Measurements from ENCODE around the gene RGS10. TPM values are rescaled to one million over a fixed set of nuclear protein-coding genes. Genes with fewer than 3 reads are reported as not detected.

The RGS10 gene
- total RNA-seq, 6 donors from 2014 or later = 11.7 to 39.3 (median 26.5) TPM

DNA sequence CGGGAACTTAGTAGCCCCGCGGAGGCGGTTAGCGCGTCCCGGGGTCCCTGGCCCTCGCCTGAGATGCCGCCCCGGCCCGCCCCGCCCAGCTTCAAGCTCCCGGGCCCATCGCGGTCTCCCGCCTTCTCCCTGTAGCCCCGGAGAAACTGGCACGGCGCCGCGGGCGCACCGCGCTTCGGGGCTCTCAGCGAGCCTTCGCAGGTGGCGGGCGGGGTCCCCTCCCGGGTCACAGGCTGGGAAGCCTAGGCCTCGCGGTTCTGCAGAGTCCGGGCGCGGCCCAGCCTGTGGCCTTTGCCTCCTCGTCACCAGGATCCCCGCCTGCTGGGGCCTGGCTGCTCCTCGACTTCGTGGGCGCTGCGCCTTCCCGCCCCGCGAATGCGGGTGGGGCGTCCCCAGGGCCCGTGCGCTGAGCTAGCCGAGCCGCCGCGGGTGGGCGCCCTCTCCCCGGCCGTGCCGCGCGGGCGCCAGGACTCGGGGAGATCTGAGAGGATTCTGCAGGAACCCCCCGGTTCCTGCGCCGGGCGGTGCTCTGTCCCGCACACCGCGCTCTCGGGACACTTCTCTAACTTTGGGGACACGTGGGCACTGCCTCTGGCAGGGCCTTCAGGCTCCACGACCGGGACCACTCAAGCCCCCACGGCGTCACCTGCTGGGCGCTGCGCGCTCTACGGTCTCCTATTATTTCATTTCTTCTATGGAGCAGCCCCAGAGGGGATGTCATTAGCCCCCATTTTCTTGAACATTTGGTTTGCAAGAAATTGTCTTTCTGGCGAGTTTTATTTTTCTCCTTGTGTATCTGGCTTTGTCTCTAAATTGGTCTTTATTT is 682 bp upstream of the RGS10 start:
- H3K36me3 ChIP-seq = no peaks in the 10 kb centered on the region
- no peak for TF ChIP-seq POLR2A (IDR thresholded peaks at IDR 0.05)
- TF ChIP-seq, protein P1, sequence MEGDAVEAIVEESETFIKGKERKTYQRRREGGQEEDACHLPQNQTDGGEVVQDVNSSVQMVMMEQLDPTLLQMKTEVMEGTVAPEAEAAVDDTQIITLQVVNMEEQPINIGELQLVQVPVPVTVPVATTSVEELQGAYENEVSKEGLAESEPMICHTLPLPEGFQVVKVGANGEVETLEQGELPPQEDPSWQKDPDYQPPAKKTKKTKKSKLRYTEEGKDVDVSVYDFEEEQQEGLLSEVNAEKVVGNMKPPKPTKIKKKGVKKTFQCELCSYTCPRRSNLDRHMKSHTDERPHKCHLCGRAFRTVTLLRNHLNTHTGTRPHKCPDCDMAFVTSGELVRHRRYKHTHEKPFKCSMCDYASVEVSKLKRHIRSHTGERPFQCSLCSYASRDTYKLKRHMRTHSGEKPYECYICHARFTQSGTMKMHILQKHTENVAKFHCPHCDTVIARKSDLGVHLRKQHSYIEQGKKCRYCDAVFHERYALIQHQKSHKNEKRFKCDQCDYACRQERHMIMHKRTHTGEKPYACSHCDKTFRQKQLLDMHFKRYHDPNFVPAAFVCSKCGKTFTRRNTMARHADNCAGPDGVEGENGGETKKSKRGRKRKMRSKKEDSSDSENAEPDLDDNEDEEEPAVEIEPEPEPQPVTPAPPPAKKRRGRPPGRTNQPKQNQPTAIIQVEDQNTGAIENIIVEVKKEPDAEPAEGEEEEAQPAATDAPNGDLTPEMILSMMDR (IDR thresholded peaks at IDR 0.05) = peak in 5 of 6 experiments; percentile 24 to 50 (median 37)
- 1 to 2% methylated on average over 25 to 26 of the region's 78 CpGs for WGBS, 2 donors
- ATAC-seq (ENCODE audit: low FRiP score in 2 of 2) (peak; percentile 64 to 66), DNase-seq (peak; percentile 48 to 92)
- peaks cover 10 to 27% (median 25%) of the 10 kb centered on the region in 4 donors for H3K4me1 ChIP-seq
- H3K27ac ChIP-seq = peak overlapping the region in 3 of 4 donors; percentile 33 to 78 (median 71)
- peak overlapping the region; percentile 63 to 87 (median 66) for H3K4me3 ChIP-seq
- H3K27me3 ChIP-seq = no peaks in the 10 kb centered on the region
- no peaks in the 10 kb centered on the region for H3K9me3 ChIP-seq

GRCh38 chr10:119541459-119542356 is 811 bp downstream of the RGS10 start:
- Histone ChIP-seq H3K27me3 (no peaks in the 10 kb centered on the region), H3K36me3 (no peaks in the 10 kb centered on the region), H3K4me1 (peaks cover 10 to 28% (median 26%) of the 10 kb centered on the region in 4 donors), H3K27ac (peak overlapping the region in 3 of 4 donors; percentile 43 to 78 (median 71)), H3K4me3 (peak overlapping the region; percentile 63 to 87 (median 66)), H3K9me3 (no peaks in the 10 kb centered on the region)
- TF ChIP-seq EP300 (IDR thresholded peaks at IDR 0.05) (no peak), POLR2A (IDR thresholded peaks at IDR 0.05) (no peak), POLR2AphosphoS5 (IDR thresholded peaks at IDR 0.05) (no peak)
- TF ChIP-seq, protein P1 (IDR thresholded peaks at IDR 0.05) = no peak
- peak in 1 of 2 donors; percentile 62 for ATAC-seq (ENCODE audit: low FRiP score in 2 of 2)
- peak in 1 of 2 donors; percentile 90 for DNase-seq
- 32 to 36% methylated on average over 28 to 47 of the region's 57 CpGs for WGBS, 2 donors

- ATAC-seq (ENCODE audit: low FRiP score in 2 of 2) (no peak), DNase-seq (no peak)
- TF ChIP-seq, protein P1 (IDR thresholded peaks at IDR 0.05) = no peak
- no peak for TF ChIP-seq POLR2AphosphoS5 (IDR thresholded peaks at IDR 0.05)
- no peak for TF ChIP-seq EP300 (IDR thresholded peaks at IDR 0.05)
- no peak for TF ChIP-seq POLR2A (IDR thresholded peaks at IDR 0.05)
- H3K27ac ChIP-seq = no peak overlapping the region
- H3K9me3 ChIP-seq = no peaks in the 10 kb centered on the region
- H3K36me3 ChIP-seq = no peaks in the 10 kb centered on the region
- H3K4me1 ChIP-seq = peaks cover 10 to 28% (median 26%) of the 10 kb centered on the region in 4 donors
- no peaks in the 10 kb centered on the region for H3K27me3 ChIP-seq
- H3K4me3 ChIP-seq = peak overlapping the region in 3 of 4 donors; percentile 64 to 87 (median 68)
- 60 to 71% methylated on average over 6 of the region's 6 CpGs for WGBS, 2 donors
These were observed 1.5 kb downstream of the RGS10 start for GRCh38 chr10:119541046-119541445.

DNA sequence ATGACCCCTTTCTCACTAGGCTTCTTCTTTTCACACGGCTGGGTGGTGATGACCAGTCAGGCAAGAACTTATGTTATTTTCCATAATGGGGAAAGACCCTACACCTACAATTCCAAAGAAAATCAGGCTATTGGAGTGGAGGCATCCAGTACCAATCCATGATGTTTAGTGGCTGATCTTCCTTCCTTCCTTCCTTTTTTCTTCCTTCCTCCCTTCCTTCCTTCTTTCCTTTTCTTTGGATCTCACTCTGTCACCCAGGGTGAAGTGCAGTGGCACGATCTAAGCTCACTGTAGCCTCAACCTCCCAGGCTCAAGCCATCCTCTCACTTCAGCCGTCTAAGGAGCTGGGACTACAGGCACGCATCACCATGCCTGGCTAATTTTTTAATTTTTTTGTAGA is 2.5 kb downstream of the RGS10 start:
- H3K36me3 ChIP-seq = no peaks in the 10 kb centered on the region
- H3K27ac ChIP-seq = no peak overlapping the region
- H3K4me3 ChIP-seq = no peak overlapping the region
- H3K9me3 ChIP-seq = no peaks in the 10 kb centered on the region
- TF ChIP-seq POLR2A (IDR thresholded peaks at IDR 0.05) = no peak
- TF ChIP-seq POLR2AphosphoS5 (IDR thresholded peaks at IDR 0.05) = no peak
- TF ChIP-seq, protein P1 (IDR thresholded peaks at IDR 0.05) = no peak
- no peak for TF ChIP-seq EP300 (IDR thresholded peaks at IDR 0.05)
- ATAC-seq (ENCODE audit: low FRiP score in 2 of 2) (no peak), DNase-seq (no peak)
- peaks cover 10 to 28% (median 26%) of the 10 kb centered on the region in 4 donors for H3K4me1 ChIP-seq
- no peaks in the 10 kb centered on the region for H3K27me3 ChIP-seq
- 94 to 96% methylated on average over 4 of the region's 4 CpGs for WGBS, 2 donors

Data from upper lobe of left lung (tissue), 6 donors.